ENCODE results near the gene DIP2C.

- TF ChIP-seq CTCF (IDR thresholded peaks at IDR 0.05) (no peak), POLR2A (IDR thresholded peaks at IDR 0.05) (no peak)
Observed at GRCh38 chr10:596725-597345, 92.6 kb downstream of the DIP2C start.
